GM18867 (cell line): ENCODE data around the gene NCKAP5.

ENCODE experiments used
- ATAC-seq: cut with Tn5 transposase; IDR thresholded peaks from one replicate; pipeline ENCODE4 v1.9.1; 2021; ENCODE audit warnings: mild to moderate bottlenecking, moderate library complexity; ENCODE audit not compliant: unreplicated experiment

Gene NCKAP5

GRCh38 chr2:132664096-132664495 is 904.2 kb downstream of the NCKAP5 start:
- ATAC-seq: no peak

- ATAC-seq: no peak
These were observed 905.5 kb downstream of the NCKAP5 start for GRCh38 chr2:132662732-132663131.

GRCh38 chr2:132659331-132659730 is 908.9 kb downstream of the NCKAP5 start:
- no peak for ATAC-seq

GRCh38 chr2:132656266-132656975 is 911.8 kb downstream of the NCKAP5 start:
- ATAC-seq: no peak

GRCh38 chr2:132654968-132655367 is 913.3 kb downstream of the NCKAP5 start:
- ATAC-seq: no peak

GRCh38 chr2:132654335-132654734 is 913.9 kb downstream of the NCKAP5 start:
- no peak for ATAC-seq

GRCh38 chr2:132652474-132652873 is 915.8 kb downstream of the NCKAP5 start:
- no peak for ATAC-seq

- no peak for ATAC-seq
These were observed 916.9 kb downstream of the NCKAP5 start for GRCh38 chr2:132651115-132652045.

- no peak for ATAC-seq
These were observed 921.6 kb downstream of the NCKAP5 start for GRCh38 chr2:132646540-132647108.

GRCh38 chr2:132645722-132646539 is 922.3 kb downstream of the NCKAP5 start:
- ATAC-seq: peak; percentile 65

- ATAC-seq: no peak
These were observed 923.1 kb downstream of the NCKAP5 start for GRCh38 chr2:132645176-132645575.

GRCh38 chr2:132642415-132642814 is 925.8 kb downstream of the NCKAP5 start:
- no peak for ATAC-seq

- ATAC-seq: no peak
These were observed 926.4 kb downstream of the NCKAP5 start for GRCh38 chr2:132641819-132642218.

- ATAC-seq: no peak
These were observed 928.1 kb downstream of the NCKAP5 start for GRCh38 chr2:132640116-132640515.

GRCh38 chr2:132638313-132639040 is 929.8 kb downstream of the NCKAP5 start:
- ATAC-seq: no peak

GRCh38 chr2:132636346-132636745 is 931.9 kb downstream of the NCKAP5 start:
- ATAC-seq: no peak

GRCh38 chr2:132633635-132634034 is 934.6 kb downstream of the NCKAP5 start:
- ATAC-seq: no peak

- no peak for ATAC-seq
These were observed 936.1 kb downstream of the NCKAP5 start for GRCh38 chr2:132632000-132632649.

- no peak for ATAC-seq
These were observed 940.7 kb downstream of the NCKAP5 start for GRCh38 chr2:132627536-132627935.
